ENCODE data around the gene ZDHHC3.

GRCh38 chr3:44918087-44918486, 57.9 kb downstream of the ZDHHC3 start:
- no peak for TF ChIP-seq CTCF (IDR thresholded peaks at IDR 0.05)
- TF ChIP-seq POLR2AphosphoS5 (IDR thresholded peaks at IDR 0.05): no peak
- no peak for TF ChIP-seq POLR2A (IDR thresholded peaks at IDR 0.05)
